ENCODE data around the gene RIPK1.

GRCh38 chr6:3157131-3157933 is 89.0 kb downstream of the RIPK1 start, which contains the start of gene TUBB2A:
- no peak for TF ChIP-seq EZH2 (IDR thresholded peaks at IDR 0.05)
- peak; percentile 48 for TF ChIP-seq CTCF (IDR thresholded peaks at IDR 0.05)
